Fibroblast of pulmonary artery (primary cell): Measurements from ENCODE around the gene CXXC4.

Experiments
- DNase-seq: peaks from one replicate; pipeline ENCODE4 v3.0.0-alpha.2; 2010; ENCODE audit warnings: low read depth
- H3K4me3 ChIP-seq: replicated peaks from 2 replicates; pipeline ENCODE4 v1.5.1; 2011; ENCODE audit warnings: low read depth, mild to moderate bottlenecking, control low read depth, low read length, moderate library complexity
- TF ChIP-seq, protein P1 (sequence below): IDR thresholded peaks from 2 replicates; pipeline ENCODE4 v1.5.1; 2011; ENCODE audit warnings: mild to moderate bottlenecking, control low read depth, low read length, inconsistent platforms; ENCODE audit errors: missing control alignments

Gene CXXC4

GRCh38 chr4:104519588-104519987 is 24.9 kb upstream of the CXXC4 start:
- no peak for DNase-seq
- TF ChIP-seq, protein P1, sequence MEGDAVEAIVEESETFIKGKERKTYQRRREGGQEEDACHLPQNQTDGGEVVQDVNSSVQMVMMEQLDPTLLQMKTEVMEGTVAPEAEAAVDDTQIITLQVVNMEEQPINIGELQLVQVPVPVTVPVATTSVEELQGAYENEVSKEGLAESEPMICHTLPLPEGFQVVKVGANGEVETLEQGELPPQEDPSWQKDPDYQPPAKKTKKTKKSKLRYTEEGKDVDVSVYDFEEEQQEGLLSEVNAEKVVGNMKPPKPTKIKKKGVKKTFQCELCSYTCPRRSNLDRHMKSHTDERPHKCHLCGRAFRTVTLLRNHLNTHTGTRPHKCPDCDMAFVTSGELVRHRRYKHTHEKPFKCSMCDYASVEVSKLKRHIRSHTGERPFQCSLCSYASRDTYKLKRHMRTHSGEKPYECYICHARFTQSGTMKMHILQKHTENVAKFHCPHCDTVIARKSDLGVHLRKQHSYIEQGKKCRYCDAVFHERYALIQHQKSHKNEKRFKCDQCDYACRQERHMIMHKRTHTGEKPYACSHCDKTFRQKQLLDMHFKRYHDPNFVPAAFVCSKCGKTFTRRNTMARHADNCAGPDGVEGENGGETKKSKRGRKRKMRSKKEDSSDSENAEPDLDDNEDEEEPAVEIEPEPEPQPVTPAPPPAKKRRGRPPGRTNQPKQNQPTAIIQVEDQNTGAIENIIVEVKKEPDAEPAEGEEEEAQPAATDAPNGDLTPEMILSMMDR = no peak
- no peak overlapping the region for H3K4me3 ChIP-seq

DNA sequence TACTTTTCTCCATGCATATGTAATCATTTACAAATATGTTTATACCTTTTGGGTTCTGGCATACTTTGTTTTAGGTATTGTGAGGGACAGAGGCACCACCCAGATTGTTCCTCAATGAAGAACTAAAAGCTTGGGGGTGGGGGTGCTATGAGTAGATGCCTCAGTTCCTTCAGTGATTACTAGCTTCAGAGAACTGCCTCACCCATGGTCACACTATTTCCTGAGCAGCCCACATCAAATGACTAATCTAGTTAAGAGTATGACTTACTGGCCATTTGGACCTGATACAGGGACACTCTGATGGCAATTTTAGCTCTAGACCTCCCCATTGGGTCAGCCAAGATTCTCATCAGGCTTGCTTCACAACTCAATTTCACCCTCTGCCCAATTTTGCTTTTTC is 22.2 kb upstream of the CXXC4 start:
- no peak overlapping the region for H3K4me3 ChIP-seq
- no peak for DNase-seq
- TF ChIP-seq, protein P1 = no peak

- no peak for DNase-seq
- TF ChIP-seq, protein P1 = no peak
- H3K4me3 ChIP-seq = no peak overlapping the region
These were observed 13.5 kb upstream of the CXXC4 start for GRCh38 chr4:104508224-104508623.

DNA sequence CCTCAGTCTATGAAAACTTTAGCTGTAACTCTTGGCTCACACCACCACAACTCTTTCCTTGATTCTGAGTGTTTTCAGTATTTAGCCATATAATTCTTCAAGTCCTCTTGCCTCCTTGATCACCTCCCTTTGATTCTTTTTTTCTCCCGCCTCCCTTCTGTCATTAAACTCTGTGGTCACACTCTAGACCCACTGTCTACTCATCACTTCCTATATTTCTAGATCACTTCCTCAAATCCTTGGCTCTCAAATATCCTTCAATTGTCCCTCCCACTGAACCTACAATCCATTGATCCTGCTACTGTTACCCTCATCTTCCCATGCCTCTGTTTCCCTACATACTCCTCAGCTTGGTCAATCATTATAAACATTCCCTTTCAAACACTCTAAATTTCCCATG is 12.4 kb upstream of the CXXC4 start:
- no peak overlapping the region for H3K4me3 ChIP-seq
- TF ChIP-seq, protein P1 = no peak

GRCh38 chr4:104504536-104504935 is 9.8 kb upstream of the CXXC4 start:
- TF ChIP-seq, protein P1 = no peak
- no peak overlapping the region for H3K4me3 ChIP-seq
- DNase-seq = no peak

More for the DNA sequence above, 12.4 kb upstream of the CXXC4 start:
- no peak for DNase-seq

- no peak overlapping the region for H3K4me3 ChIP-seq
- DNase-seq = no peak
- TF ChIP-seq, protein P1 = no peak
These were observed 7.8 kb upstream of the CXXC4 start for GRCh38 chr4:104502471-104502870.

- H3K4me3 ChIP-seq = no peak overlapping the region
- no peak for DNase-seq
- TF ChIP-seq, protein P1 = no peak
These were observed 6.6 kb upstream of the CXXC4 start for GRCh38 chr4:104501290-104501689.
